ENCODE data around the gene LCN15. TPM values are rescaled to one million over a fixed set of nuclear protein-coding genes. Genes with fewer than 3 reads are reported as not detected.

Gene LCN15
- total and polyA plus RNA-seq, 2 of the 4 experiments (the other 2 are of a cell fraction), result not detected

- TF ChIP-seq MAFK (IDR thresholded peaks at IDR 0.05; ENCODE audit: low read depth, low read length), result no peak
- TF ChIP-seq POLR2A (IDR thresholded peaks at IDR 0.05; ENCODE audit: low read depth, low read length), result no peak
- no peak for TF ChIP-seq USF2 (IDR thresholded peaks at IDR 0.05; ENCODE audit: low read depth, low read length)
- TF ChIP-seq MXI1 (IDR thresholded peaks at IDR 0.05; ENCODE audit: borderline replicate concordance, low read depth, low read length), result no peak
- no peak for TF ChIP-seq CHD1 (IDR thresholded peaks at IDR 0.05; ENCODE audit: low read depth, low read length)
- no peak for TF ChIP-seq NFE2L2 (IDR thresholded peaks at IDR 0.05; ENCODE audit: low read depth, low read length)
- TF ChIP-seq ELK1 (IDR thresholded peaks at IDR 0.05; ENCODE audit: borderline replicate concordance, low read depth, low read length), result no peak
- no peak for TF ChIP-seq SMC3 (IDR thresholded peaks at IDR 0.05; ENCODE audit: low read depth, low read length)
- TF ChIP-seq CTCF (conservative IDR thresholded peaks at IDR 0.05; ENCODE audit: low read depth, low read length), result no peak
- no peak for TF ChIP-seq BHLHE40 (IDR thresholded peaks at IDR 0.05; ENCODE audit: low read depth, low read length)
- no peak for TF ChIP-seq RCOR1 (IDR thresholded peaks at IDR 0.05; ENCODE audit: insufficient replicate concordance, low read length)
- TF ChIP-seq RAD21 (IDR thresholded peaks at IDR 0.05; ENCODE audit: low read length), result no peak
- no peak for TF ChIP-seq FOS (IDR thresholded peaks at IDR 0.05; ENCODE audit: low read depth, low read length)
- no peak for TF ChIP-seq MAZ (IDR thresholded peaks at IDR 0.05; ENCODE audit: borderline replicate concordance, low read depth, low read length)
- no peak for TF ChIP-seq RFX5 (IDR thresholded peaks at IDR 0.05; ENCODE audit: low read depth, low read length)
- Histone ChIP-seq H2BK15ac (ENCODE audit: low read depth, low read length) (no peak overlapping the region), H2BK20ac (ENCODE audit: low read depth, low read length) (no peak overlapping the region), H3K4ac (ENCODE audit: low read depth, low read length) (no peak overlapping the region), H3K4me2 (ENCODE audit: low read depth, low read length) (no peak overlapping the region), H4K91ac (ENCODE audit: insufficient read depth, low read depth, low read length) (no peak overlapping the region), H2AFZ (replicated peaks; ENCODE audit: low read length, poor library complexity) (no peak overlapping the region), H3K27ac (ENCODE audit: insufficient read depth, low read length) (no peak overlapping the region), H4K5ac (ENCODE audit: low read depth, low read length) (no peak overlapping the region), H3K23ac (ENCODE audit: low read depth, low read length) (no peak overlapping the region), H3K36me3 (ENCODE audit: control insufficient read depth, insufficient read depth, low read length) (no peaks in the 10 kb centered on the region), H3K27me3 (ENCODE audit: control insufficient read depth, insufficient read depth, low read length) (peaks cover 6% of the 10 kb centered on the region), H2AK9ac (replicated peaks; ENCODE audit: low read depth, low read length, poor library complexity) (no peak overlapping the region), H3K9me1 (ENCODE audit: insufficient read depth, low read length) (no peaks in the 10 kb centered on the region), H3K56ac (ENCODE audit: extremely low read depth, insufficient read depth, low read length) (no peak overlapping the region), H3K4me1 (ENCODE audit: control insufficient read depth, insufficient read depth, low read length) (no peaks in the 10 kb centered on the region), H2BK5ac (ENCODE audit: low read depth, low read length, poor library complexity, severe bottlenecking) (no peak overlapping the region), H3K79me1 (ENCODE audit: low read depth in 1 of 2, low read length in 2 of 2) (no peaks in the 10 kb centered on the region), H4K8ac (ENCODE audit: low read depth in 2 of 2, low read length in 2 of 2) (no peak overlapping the region), H4K20me1 (ENCODE audit: insufficient read depth, low read length) (no peaks in the 10 kb centered on the region), H2AK5ac (ENCODE audit: low read depth, low read length) (no peak overlapping the region), H2BK120ac (ENCODE audit: low read depth, low read length) (no peak overlapping the region), H3K4me3 (ENCODE audit: insufficient read depth, low read depth, low read length) (no peak overlapping the region), H3K14ac (replicated peaks; ENCODE audit: low read depth, low read length) (no peak overlapping the region), H3K9ac (ENCODE audit: low read depth, low read length) (no peak overlapping the region), H3K9me3 (ENCODE audit: control insufficient read depth, insufficient read depth, low read length) (peaks cover 16% of the 10 kb centered on the region), H3K18ac (ENCODE audit: low read depth, low read length) (no peak overlapping the region)
- ChIA-PET CTCF (no interaction called here), POLR2A (ENCODE audit: unreplicated experiment) (no interaction called here)
- ATAC-seq (ENCODE audit: low read depth), result no peak
- no TSS peak for BruUV-seq (replicated peaks)
- intact Hi-C loops (cut with micrococcal nuclease), result no loop called here
- dilution Hi-C loops (cut with HindIII; ENCODE audit: low sequenced_read_pairs, unreplicated experiment), result no loop called here
- DNase-seq, result no peak
- in situ Hi-C loops (cut with MboI; ENCODE audit: low sequenced_read_pairs), result no loop called here
- 79% methylated on average over 12 of the region's 17 CpGs; no CpG with 5 or more reads in 1 of the 2 experiments for WGBS, 2 experiments (ENCODE audit: extremely low coverage in 2 of 2, insufficient read length in 1 of 2)
Measured at GRCh38 chr9:136754059-136754572, 10.2 kb downstream of the LCN15 start.

Measured in IMR-90 (cell line).